CD4-positive, alpha-beta T cell (primary cell): ENCODE measurements around the gene SUCO. TPM values are rescaled to one million over a fixed set of nuclear protein-coding genes. Genes with fewer than 3 reads are reported as not detected.

Experiments
- ATAC-seq: fragments of 200-7000 bp; cut with Tn5 transposase; one replicate; pipeline ENCODE4 v1.10.0; 2022; ENCODE audit warnings: mild to moderate bottlenecking; ENCODE audit not compliant: poor library complexity
- CTCF ChIA-PET: fragments of 350-600 bp; sonication (Branson Sonifier 250); formaldehyde crosslinking; loops from one replicate; lab custom pipeline; 2021; ENCODE audit warnings: antibody characterized with exemption, inconsistent platforms; lab: Charles Lee
- POLR2A ChIA-PET: fragments of 350-600 bp; sonication (Branson Sonifier 250); formaldehyde crosslinking; loops from one replicate; lab custom pipeline; 2021; ENCODE audit warnings: antibody characterized with exemption, inconsistent platforms; lab: Charles Lee
- DNase-seq, 14 experiments: peaks; one replicate each; pipeline ENCODE4 v3.0.0-alpha.2; 2013 to 2020; ENCODE audit warnings: mixed read lengths in 2 of 14
- H3K27ac ChIP-seq, 2 donors: one replicate each; pipeline versions ENCODE4 v1.5.1 to v1.7.0; 2013; ENCODE audit warnings: low read length in 2 of 2, low read depth in 1 of 2, mild to moderate bottlenecking in 1 of 2
- H3K27me3 ChIP-seq, 2 experiments: 1 replicate in 1 of 2; 2 replicates in 1 of 2; pipeline versions ENCODE4 v1.6.1 to v1.7.0; 2013; ENCODE audit warnings: low read length in 2 of 2, control low read depth in 1 of 2, mild to moderate bottlenecking in 1 of 2, moderate library complexity in 1 of 2; ENCODE audit not compliant: insufficient read depth in 2 of 2, control insufficient read depth in 1 of 2
- H3K36me3 ChIP-seq: one replicate; pipeline ENCODE4 v1.6.1; 2013; ENCODE audit warnings: low read length, control low read depth; ENCODE audit not compliant: insufficient read depth
- H3K4me1 ChIP-seq: one replicate; pipeline ENCODE4 v1.6.1; 2013; ENCODE audit warnings: low read length, control low read depth; ENCODE audit not compliant: insufficient read depth
- H3K4me3 ChIP-seq: one replicate; pipeline ENCODE4 v1.5.1; 2013; ENCODE audit warnings: mild to moderate bottlenecking, low read length, moderate library complexity
- H3K9me3 ChIP-seq, 2 experiments: 1 replicate in 1 of 2; 2 replicates in 1 of 2; pipeline versions ENCODE4 v1.6.1 to v1.7.0; 2013; ENCODE audit warnings: low read length in 2 of 2, mild to moderate bottlenecking in 2 of 2, control low read depth in 1 of 2, moderate library complexity in 1 of 2; ENCODE audit not compliant: control insufficient read depth in 1 of 2, insufficient read depth in 1 of 2
- H3K27ac Mint-ChIP-seq: one replicate; pipeline ENCODE4 v1.8.0; 2020; ENCODE audit warnings: mixed read lengths
- H3K27me3 Mint-ChIP-seq: one replicate; pipeline ENCODE4 v1.8.0; 2021; ENCODE audit warnings: mixed read lengths
- H3K36me3 Mint-ChIP-seq: one replicate; pipeline ENCODE4 v1.8.0; 2021; ENCODE audit warnings: low read depth, mixed read lengths
- H3K4me1 Mint-ChIP-seq: one replicate; pipeline ENCODE4 v1.8.0; 2021; ENCODE audit warnings: low read depth, mixed read lengths
- H3K4me3 Mint-ChIP-seq: one replicate; pipeline ENCODE4 v1.8.0; 2020; ENCODE audit warnings: mild to moderate bottlenecking, mixed read lengths
- H3K9me3 Mint-ChIP-seq: one replicate; pipeline ENCODE4 v1.8.0; 2020; ENCODE audit warnings: mixed read lengths
- intact Hi-C, 2 experiments: fragments of 100-400 bp; cut with DNase I in 1 of 2; cut with micrococcal nuclease in 1 of 2; formaldehyde crosslinking; loops; one replicate each; pipeline versions ENCODE4 v1.15.1 to v1.9.0; 2023 to 2025; cut with DNase I, micrococcal nuclease
- total RNA-seq, 174 experiments: library from RNA in 2 of 174; stranded (reverse) in 2 of 174; gene quantifications; one replicate each; pipeline ENCODE4 v1.2.3 and lab custom pipeline; 2021 to 2026
- TF ChIP-seq, protein P1 (sequence below): fragments of 200-600 bp; IDR thresholded peaks from one replicate; pipeline ENCODE4 v1.8.0; 2022; ENCODE audit warnings: antibody characterized with exemption, mild to moderate bottlenecking

The SUCO gene
- total RNA-seq, 2 experiments from 2014 or later: 93.1 to 104 TPM

- no peaks in the 10 kb centered on the region for H3K9me3 Mint-ChIP-seq
- H3K27ac Mint-ChIP-seq: peak overlapping the region; percentile 99
- peaks cover 41% of the 10 kb centered on the region for H3K4me1 Mint-ChIP-seq
- Histone ChIP-seq H3K4me1 (peaks cover 6% of the 10 kb centered on the region), H3K27ac (peak overlapping the region; percentile 97 to 99), H3K9me3 (no peaks in the 10 kb centered on the region), H3K27me3 (peaks cover 0 to 7% of the 10 kb centered on the region in 2 experiments), H3K4me3 (peak overlapping the region; percentile 89), H3K36me3 (no peaks in the 10 kb centered on the region)
- intact Hi-C loops: loop anchor here (1.0 to 10.0 kb wide), 14 partner anchors 89 to 1633 kb away; partner anchors contain the start of genes CENPL (in 2 of the 2), DARS2 (in 2 of the 2), PIGC (in 2 of the 2) and ZBTB37 (in 2 of the 2)
- DNase-seq (peak in 1 of 14 experiments; percentile 12), ATAC-seq (no peak)
- peaks cover 19% of the 10 kb centered on the region for H3K36me3 Mint-ChIP-seq
- H3K27me3 Mint-ChIP-seq: peaks cover 7% of the 10 kb centered on the region
- TF ChIP-seq, protein P1, sequence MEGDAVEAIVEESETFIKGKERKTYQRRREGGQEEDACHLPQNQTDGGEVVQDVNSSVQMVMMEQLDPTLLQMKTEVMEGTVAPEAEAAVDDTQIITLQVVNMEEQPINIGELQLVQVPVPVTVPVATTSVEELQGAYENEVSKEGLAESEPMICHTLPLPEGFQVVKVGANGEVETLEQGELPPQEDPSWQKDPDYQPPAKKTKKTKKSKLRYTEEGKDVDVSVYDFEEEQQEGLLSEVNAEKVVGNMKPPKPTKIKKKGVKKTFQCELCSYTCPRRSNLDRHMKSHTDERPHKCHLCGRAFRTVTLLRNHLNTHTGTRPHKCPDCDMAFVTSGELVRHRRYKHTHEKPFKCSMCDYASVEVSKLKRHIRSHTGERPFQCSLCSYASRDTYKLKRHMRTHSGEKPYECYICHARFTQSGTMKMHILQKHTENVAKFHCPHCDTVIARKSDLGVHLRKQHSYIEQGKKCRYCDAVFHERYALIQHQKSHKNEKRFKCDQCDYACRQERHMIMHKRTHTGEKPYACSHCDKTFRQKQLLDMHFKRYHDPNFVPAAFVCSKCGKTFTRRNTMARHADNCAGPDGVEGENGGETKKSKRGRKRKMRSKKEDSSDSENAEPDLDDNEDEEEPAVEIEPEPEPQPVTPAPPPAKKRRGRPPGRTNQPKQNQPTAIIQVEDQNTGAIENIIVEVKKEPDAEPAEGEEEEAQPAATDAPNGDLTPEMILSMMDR: no peak
- peak overlapping the region; percentile 99 for H3K4me3 Mint-ChIP-seq
- POLR2A ChIA-PET: interaction anchor here (0.6 to 1.8 kb wide), 35 partner anchors 8 to 1628 kb away, joined by 3 to 28 read pairs (median 5); partner anchors contain the start of genes CENPL, DARS2, DNM3 and GAS5
- CTCF ChIA-PET: interaction anchor here (0.8 to 1.4 kb wide), 3 partner anchors 21 to 88 kb away, joined by 3 to 4 read pairs (median 3); partner anchors contain the start of gene PIGC
Observed at GRCh38 chr1:172531412-172532182, 1.4 kb upstream of the SUCO start.

- peak; percentile 70 to 98 (median 80) for DNase-seq
- intact Hi-C loops: loop anchor here (1.0 to 10.0 kb wide), 13 partner anchors 90 to 1633 kb away; partner anchors contain the start of genes CENPL (in 2 of the 2), DARS2 (in 2 of the 2), PIGC (in 2 of the 2) and KLHL20 (in 1 of the 2)
Observed at GRCh38 chr1:172532183-172532699, 709 bp upstream of the SUCO start.

More at GRCh38 chr1:172532183-172532699, 709 bp upstream of the SUCO start:
- H3K9me3 Mint-ChIP-seq: no peaks in the 10 kb centered on the region
- peaks cover 7% of the 10 kb centered on the region for H3K27me3 Mint-ChIP-seq
- peaks cover 19% of the 10 kb centered on the region for H3K36me3 Mint-ChIP-seq
- TF ChIP-seq, protein P1: no peak
- Histone ChIP-seq H3K4me3 (peak overlapping the region; percentile 89), H3K9me3 (no peaks in the 10 kb centered on the region), H3K27me3 (peaks cover 0 to 7% of the 10 kb centered on the region in 2 experiments), H3K36me3 (no peaks in the 10 kb centered on the region), H3K27ac (peak overlapping the region; percentile 97 to 99), H3K4me1 (peaks cover 7% of the 10 kb centered on the region)
- ChIA-PET CTCF (interaction anchor here (0.8 to 1.4 kb wide), 2 partner anchors 21 to 89 kb away, joined by 3 read pairs; partner anchors contain the start of gene PIGC), POLR2A (interaction anchor here (0.5 to 1.8 kb wide), 51 partner anchors 8 to 1628 kb away, joined by 3 to 28 read pairs (median 4); partner anchors contain the start of genes CENPL, DARS2, DNM3 and GAS5)
- H3K4me3 Mint-ChIP-seq: peak overlapping the region; percentile 99
- peak; percentile 70 for ATAC-seq
- peaks cover 45% of the 10 kb centered on the region for H3K4me1 Mint-ChIP-seq
- H3K27ac Mint-ChIP-seq: peak overlapping the region; percentile 99
